Measurements from ENCODE around the gene CYSLTR2.

CYSLTR2 gene

DNA sequence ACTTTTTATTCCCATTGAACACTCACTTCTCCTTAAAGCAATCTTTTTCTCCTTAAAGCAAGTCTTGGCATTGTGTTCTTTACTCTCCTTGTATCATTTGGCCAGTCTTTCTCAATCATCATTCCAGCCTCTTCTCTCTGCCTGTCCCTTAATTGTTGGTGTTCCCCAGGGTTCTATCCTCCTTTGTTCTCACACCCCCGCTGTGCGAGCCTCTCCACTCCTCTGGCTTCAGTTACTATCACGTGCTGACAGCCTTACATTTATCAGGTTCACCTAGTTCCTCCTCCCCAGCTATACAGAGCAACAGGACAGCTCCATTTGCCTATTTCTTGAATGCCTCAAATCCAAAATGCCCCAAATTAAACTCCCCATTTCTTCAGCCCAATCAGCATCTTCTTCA, 24.6 kb downstream of the CYSLTR2 start:
- Histone ChIP-seq H3K27me3 (ENCODE audit: insufficient read depth, low read depth) (no peaks in the 10 kb centered on the region), H4K20me1 (ENCODE audit: insufficient read depth) (no peaks in the 10 kb centered on the region), H3K79me2 (ENCODE audit: insufficient read depth, low read depth) (no peaks in the 10 kb centered on the region), H3K4me1 (ENCODE audit: low read depth, poor library complexity, severe bottlenecking) (no peaks in the 10 kb centered on the region), H2AFZ (ENCODE audit: low read depth) (no peak overlapping the region), H3K9ac (no peak overlapping the region), H3K4me2 (no peak overlapping the region), H3K27ac (no peak overlapping the region), H3K36me3 (ENCODE audit: insufficient read depth) (no peaks in the 10 kb centered on the region), H3K4me3 (IDR thresholded peaks at IDR 0.05; ENCODE audit: insufficient read depth, low read depth, low read length) (no peak overlapping the region)
- TF ChIP-seq, protein P1, sequence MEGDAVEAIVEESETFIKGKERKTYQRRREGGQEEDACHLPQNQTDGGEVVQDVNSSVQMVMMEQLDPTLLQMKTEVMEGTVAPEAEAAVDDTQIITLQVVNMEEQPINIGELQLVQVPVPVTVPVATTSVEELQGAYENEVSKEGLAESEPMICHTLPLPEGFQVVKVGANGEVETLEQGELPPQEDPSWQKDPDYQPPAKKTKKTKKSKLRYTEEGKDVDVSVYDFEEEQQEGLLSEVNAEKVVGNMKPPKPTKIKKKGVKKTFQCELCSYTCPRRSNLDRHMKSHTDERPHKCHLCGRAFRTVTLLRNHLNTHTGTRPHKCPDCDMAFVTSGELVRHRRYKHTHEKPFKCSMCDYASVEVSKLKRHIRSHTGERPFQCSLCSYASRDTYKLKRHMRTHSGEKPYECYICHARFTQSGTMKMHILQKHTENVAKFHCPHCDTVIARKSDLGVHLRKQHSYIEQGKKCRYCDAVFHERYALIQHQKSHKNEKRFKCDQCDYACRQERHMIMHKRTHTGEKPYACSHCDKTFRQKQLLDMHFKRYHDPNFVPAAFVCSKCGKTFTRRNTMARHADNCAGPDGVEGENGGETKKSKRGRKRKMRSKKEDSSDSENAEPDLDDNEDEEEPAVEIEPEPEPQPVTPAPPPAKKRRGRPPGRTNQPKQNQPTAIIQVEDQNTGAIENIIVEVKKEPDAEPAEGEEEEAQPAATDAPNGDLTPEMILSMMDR (conservative IDR thresholded peaks at IDR 0.05; ENCODE audit: low read depth, low read length): no peak

DNA sequence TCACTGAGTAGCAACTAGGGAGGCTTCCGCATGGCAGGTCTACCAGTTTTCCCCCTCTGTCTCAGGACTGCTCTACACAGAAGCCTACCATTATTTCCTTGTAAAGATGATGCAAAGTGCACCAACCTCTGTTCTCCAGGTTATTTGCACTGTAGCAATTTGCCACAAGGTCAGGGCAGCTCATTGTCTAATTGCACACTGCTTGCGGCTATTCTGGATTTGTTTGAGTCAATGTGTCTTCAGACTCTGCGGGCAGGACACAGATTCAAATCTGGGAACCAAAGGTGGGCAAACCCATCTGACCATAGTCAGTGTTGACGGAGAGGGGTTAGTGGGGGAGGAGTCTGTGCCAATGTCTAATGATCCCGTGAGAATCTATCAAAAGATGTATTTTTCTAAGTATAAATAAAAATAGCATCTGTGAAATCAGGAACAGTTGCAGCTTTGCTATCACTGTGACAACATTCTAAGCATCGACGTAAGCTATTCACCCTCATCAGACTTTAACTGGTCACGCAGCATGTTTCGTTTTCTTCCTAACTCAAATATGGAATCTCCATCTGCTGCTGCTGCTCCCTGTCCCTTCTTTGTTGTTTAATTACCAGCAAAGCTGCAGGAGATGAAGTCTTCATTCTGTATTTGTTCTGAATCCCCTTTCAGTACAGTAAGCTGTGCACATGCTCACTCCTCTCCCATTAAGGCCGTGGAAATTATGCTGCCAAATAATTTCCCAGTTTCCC, 26.4 kb downstream of the CYSLTR2 start:
- H3K9ac ChIP-seq: no peak overlapping the region
- H3K4me3 ChIP-seq (IDR thresholded peaks at IDR 0.05; ENCODE audit: insufficient read depth, low read depth, low read length): no peak overlapping the region
- H2AFZ ChIP-seq (ENCODE audit: low read depth): no peak overlapping the region
- no peaks in the 10 kb centered on the region for H3K27me3 ChIP-seq (ENCODE audit: insufficient read depth, low read depth)
- H3K4me2 ChIP-seq: no peak overlapping the region
- TF ChIP-seq, protein P1 (conservative IDR thresholded peaks at IDR 0.05; ENCODE audit: low read depth, low read length): no peak
- H3K36me3 ChIP-seq (ENCODE audit: insufficient read depth): no peaks in the 10 kb centered on the region
- no peaks in the 10 kb centered on the region for H4K20me1 ChIP-seq (ENCODE audit: insufficient read depth)
- H3K79me2 ChIP-seq (ENCODE audit: insufficient read depth, low read depth): no peaks in the 10 kb centered on the region
- H3K4me1 ChIP-seq (ENCODE audit: low read depth, poor library complexity, severe bottlenecking): no peaks in the 10 kb centered on the region
- no peak overlapping the region for H3K27ac ChIP-seq

DNA sequence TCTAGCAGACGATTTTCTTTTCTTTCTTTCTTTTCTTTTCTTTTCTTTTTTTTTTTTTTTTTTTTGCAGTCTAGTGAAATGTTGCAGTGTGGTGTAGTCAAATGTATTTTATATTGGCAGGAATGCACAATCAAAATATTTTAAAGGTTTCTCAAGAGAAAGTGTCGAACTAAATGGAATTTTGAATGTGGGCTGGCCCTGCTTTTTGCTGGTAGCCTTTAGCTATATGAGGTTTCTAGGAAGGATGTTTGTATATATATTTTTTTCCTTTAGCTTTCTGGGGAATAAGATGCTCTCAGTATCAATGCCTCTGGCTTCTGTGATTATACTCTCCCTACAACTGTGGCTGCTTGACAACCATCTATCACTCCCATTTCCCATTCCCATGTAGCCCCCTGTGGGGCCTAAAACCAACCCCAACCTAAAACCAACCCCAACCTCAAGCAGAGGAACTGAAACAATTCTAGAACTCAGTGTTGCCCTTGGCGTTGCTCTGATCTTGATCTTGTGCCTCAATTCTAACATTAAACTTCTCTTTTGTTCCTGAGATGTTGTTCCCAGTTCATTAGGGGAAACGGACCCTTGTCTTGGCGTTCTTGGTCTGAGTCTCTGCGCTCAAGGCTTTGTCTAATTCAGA, 27.1 kb downstream of the CYSLTR2 start:
- Histone ChIP-seq H3K27ac (no peak overlapping the region), H4K20me1 (ENCODE audit: insufficient read depth) (no peaks in the 10 kb centered on the region), H2AFZ (ENCODE audit: low read depth) (no peak overlapping the region), H3K79me2 (ENCODE audit: insufficient read depth, low read depth) (no peaks in the 10 kb centered on the region), H3K36me3 (ENCODE audit: insufficient read depth) (no peaks in the 10 kb centered on the region), H3K27me3 (ENCODE audit: insufficient read depth, low read depth) (no peaks in the 10 kb centered on the region), H3K4me3 (IDR thresholded peaks at IDR 0.05; ENCODE audit: insufficient read depth, low read depth, low read length) (no peak overlapping the region), H3K9ac (no peak overlapping the region), H3K4me1 (ENCODE audit: low read depth, poor library complexity, severe bottlenecking) (no peaks in the 10 kb centered on the region), H3K4me2 (no peak overlapping the region)
- TF ChIP-seq, protein P1 (conservative IDR thresholded peaks at IDR 0.05; ENCODE audit: low read depth, low read length): no peak

DNA sequence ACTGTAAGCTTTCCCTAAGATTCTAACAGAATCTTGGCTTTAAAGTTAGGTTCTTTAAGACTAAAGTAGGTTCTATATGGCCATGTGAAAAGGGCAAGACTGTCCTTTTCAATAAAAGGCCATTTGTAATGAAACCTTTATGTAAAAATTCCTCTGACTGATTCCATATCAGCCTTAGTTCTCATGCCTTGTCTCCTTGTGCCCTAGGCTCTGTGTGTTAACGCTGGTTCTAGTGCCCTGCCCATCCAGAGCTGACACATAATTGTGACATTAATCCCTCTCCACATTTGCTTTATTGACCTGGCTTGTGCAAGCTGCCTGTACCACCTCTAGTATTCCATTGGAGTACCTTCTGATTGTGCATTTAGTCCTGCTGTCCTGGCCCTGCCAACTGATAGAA, 28.2 kb downstream of the CYSLTR2 start:
- H3K36me3 ChIP-seq (ENCODE audit: insufficient read depth): no peaks in the 10 kb centered on the region
- TF ChIP-seq, protein P1 (conservative IDR thresholded peaks at IDR 0.05; ENCODE audit: low read depth, low read length): no peak
- no peaks in the 10 kb centered on the region for H3K79me2 ChIP-seq (ENCODE audit: insufficient read depth, low read depth)
- no peak overlapping the region for H2AFZ ChIP-seq (ENCODE audit: low read depth)
- H4K20me1 ChIP-seq (ENCODE audit: insufficient read depth): no peaks in the 10 kb centered on the region
- H3K27me3 ChIP-seq (ENCODE audit: insufficient read depth, low read depth): no peaks in the 10 kb centered on the region
- no peaks in the 10 kb centered on the region for H3K4me1 ChIP-seq (ENCODE audit: low read depth, poor library complexity, severe bottlenecking)
- no peak overlapping the region for H3K9ac ChIP-seq
- H3K4me3 ChIP-seq (IDR thresholded peaks at IDR 0.05; ENCODE audit: insufficient read depth, low read depth, low read length): no peak overlapping the region
- H3K27ac ChIP-seq: no peak overlapping the region
- H3K4me2 ChIP-seq: no peak overlapping the region

Measured in KMS-11 (cell line).